DMS53 (cell line): Measurements from ENCODE around the gene KRT17.

Experiments
- DNase-seq: peaks from one replicate; lab custom pipeline; 2025; lab: John Stamatoyannopoulos, UW

The KRT17 gene

DNA sequence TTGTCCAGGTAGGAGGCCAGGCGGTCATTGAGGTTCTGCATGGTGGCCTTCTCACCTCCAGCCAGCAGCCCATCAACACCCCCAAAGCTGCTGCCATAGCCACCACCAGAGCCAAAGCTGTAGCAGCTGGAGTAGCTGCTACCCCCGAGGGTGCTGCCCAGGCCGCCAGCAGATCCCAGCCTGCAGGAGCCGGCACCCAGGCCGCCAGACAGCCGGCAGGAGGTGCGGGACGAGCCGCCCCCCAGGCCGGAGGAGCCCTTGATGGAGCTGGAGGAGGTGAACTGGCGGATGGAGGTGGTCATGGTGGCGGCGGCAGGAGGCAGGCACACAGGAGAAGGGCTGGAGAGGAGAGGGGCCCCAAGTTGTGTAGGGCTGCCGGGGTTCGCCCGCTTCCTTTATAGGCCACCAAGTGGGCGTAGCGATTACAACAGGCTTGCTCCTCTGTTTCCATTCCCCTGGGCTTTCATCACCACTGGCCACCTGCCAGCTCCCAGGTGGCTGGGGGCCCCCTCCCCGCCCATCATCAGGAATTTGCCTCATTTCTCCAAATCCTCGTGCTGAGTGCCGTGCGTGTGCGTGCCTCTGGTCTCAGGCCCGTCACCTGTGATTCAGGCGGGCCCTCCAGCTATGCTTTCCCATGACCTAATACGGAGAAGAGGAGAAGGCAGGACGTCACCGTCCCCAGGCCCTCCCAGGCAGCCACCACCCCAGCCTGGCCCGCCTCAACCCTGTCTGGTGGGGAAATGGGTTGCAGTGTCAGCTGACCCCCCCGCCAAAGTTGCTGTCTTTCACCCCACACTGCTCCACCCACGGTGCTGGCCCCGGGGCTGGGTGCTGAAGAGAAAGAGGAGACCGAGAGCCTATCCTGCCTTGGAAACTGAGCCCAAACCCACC, at the start of gene KRT17:
TSS of gene KRT17 (minus strand) at position 368 of the 894 bp plus-strand sequence. CDS start at position 302, 66 bp downstream.
- peak; percentile 62 for DNase-seq

DNA sequence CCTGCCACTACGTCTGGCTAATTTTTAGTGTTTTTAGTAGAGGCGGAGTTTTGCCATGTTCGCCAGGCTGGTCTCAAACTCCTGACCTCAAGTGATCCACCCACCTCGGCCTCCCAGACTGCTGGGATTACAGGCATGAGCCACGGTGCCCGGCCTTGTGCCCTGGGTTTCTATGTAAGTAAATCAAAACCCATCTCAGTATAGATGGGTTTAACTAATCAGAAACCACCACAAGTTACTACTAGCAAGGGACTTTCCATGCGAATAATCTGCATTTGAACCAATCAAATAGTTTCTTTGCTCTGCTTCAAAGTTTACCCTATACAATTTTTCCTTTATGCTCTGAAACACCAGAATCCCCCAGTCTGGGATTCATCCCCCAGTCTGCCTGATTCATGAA, 47.8 kb upstream of the KRT17 start:
- DNase-seq: no peak

DNA sequence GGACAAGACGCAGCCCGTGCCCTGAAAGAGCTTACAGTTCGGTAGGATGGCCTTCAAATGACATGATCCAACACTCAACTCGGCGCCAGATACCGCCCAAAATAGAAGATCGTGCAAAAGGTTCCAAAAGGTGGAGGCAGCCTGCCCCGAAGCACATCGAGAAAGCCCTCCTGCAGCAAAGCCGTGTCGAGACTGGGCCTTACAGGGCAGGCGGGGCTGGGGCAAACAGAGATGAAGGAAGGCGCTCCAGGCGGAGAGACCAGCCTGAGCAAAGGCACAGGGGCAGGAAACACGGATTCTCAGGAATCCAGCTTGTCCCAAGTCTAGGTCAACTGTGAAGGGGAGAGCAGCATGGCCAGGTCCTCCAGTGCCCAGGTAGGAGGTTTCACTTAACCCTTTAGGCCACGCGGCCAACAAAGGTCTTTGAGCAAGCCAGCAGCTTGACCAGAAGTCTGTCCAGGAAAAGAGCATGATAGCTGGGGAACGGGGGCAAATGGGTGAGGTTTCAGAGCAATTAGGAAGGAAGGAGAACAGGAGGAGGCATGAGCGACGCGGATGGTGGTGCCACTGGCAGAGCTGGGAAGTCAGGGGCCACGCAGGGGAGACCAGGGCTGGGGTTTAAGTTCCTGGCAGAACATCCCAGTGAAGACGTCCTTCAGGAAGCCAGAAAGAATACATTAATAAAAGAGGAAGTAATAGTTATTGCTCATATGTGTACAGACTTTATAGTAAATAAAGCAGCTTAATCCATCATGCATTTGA, 43.1 kb upstream of the KRT17 start:
- DNase-seq: peak; percentile 77

DNA sequence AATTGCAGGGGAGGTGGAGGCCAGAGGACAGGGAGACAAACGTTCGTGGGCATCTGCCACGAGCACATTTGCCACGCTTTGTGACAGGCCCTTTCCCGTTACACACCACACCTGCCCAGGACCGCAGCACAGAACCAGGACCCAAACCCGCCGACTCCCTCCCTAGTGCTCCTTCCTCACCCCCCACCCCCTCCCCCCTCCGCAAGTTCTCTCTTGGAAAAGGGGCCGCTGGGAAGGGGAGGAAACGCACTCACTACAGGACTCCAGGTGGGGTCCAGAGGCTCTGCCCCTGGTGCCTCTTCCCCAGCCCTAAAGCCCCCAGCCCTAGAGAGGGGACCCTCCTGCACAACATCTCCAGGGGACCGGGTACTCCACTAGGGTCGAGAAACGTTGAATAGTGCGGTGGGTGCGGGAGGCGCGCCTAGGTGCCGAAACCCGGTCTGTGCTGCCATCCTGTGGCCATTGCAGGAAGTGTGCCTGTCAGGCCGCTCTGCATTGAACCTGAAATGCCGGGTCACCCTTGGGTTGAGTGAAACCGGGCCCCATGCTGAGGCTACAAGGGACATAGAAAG, 42.4 kb upstream of the KRT17 start:
- peak; percentile 89 for DNase-seq

DNA sequence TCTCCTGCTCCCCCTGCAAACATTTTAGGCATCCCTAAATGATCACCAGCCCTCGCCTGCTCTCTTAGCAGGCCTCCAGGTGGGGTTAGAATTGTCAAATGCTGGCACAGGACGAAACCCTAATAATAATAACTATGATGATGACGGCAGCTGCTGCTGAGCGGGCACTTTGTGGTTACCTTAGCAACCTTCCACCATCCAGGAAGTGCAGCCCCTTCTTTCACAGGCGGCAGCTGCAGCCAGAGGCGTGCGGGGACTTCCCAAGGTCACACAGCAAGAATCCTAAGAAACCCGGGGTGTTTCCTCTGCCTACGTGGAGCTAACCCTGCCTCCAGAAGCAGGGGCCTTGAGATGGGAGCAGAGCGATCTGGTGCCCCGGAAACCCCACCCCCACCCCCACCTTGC, 41.9 kb upstream of the KRT17 start:
- peak; percentile 91 for DNase-seq

GRCh38 chr17:41665566-41666236, 41.3 kb upstream of the KRT17 start:
- DNase-seq: peak; percentile 95

- DNase-seq: no peak
Observed at GRCh38 chr17:41664587-41665565, 40.5 kb upstream of the KRT17 start.

- peak; percentile 23 for DNase-seq
Observed at GRCh38 chr17:41664172-41664457, 39.7 kb upstream of the KRT17 start.

GRCh38 chr17:41663451-41664171, 39.2 kb upstream of the KRT17 start:
- no peak for DNase-seq

GRCh38 chr17:41660221-41660711, 35.9 kb upstream of the KRT17 start:
- no peak for DNase-seq

GRCh38 chr17:41659427-41660212, 35.2 kb upstream of the KRT17 start:
- DNase-seq: no peak

DNA sequence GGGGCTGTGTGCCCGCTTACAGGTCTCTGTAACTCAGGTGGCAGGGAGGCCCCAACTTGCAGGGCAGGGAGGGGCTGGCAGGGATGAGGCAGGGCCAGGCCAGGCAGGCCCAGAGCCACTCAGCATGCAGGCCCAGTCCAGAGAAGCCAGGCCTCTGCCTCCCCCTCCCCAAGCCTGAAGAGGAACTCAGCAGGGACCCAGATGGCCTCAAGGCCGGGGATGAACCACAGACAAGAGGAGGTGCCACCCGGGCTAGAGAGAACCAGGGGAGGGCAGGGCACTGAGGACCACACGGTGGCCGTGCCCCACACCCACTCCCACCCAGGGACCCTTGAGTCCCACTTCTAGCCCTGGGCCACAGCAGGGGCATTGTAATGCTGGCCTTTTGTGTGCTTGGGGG, 34.5 kb upstream of the KRT17 start:
- no peak for DNase-seq

GRCh38 chr17:41657936-41658335, 33.6 kb upstream of the KRT17 start:
- DNase-seq: no peak

- DNase-seq: no peak
Observed at GRCh38 chr17:41657176-41657754, 32.9 kb upstream of the KRT17 start.

DNA sequence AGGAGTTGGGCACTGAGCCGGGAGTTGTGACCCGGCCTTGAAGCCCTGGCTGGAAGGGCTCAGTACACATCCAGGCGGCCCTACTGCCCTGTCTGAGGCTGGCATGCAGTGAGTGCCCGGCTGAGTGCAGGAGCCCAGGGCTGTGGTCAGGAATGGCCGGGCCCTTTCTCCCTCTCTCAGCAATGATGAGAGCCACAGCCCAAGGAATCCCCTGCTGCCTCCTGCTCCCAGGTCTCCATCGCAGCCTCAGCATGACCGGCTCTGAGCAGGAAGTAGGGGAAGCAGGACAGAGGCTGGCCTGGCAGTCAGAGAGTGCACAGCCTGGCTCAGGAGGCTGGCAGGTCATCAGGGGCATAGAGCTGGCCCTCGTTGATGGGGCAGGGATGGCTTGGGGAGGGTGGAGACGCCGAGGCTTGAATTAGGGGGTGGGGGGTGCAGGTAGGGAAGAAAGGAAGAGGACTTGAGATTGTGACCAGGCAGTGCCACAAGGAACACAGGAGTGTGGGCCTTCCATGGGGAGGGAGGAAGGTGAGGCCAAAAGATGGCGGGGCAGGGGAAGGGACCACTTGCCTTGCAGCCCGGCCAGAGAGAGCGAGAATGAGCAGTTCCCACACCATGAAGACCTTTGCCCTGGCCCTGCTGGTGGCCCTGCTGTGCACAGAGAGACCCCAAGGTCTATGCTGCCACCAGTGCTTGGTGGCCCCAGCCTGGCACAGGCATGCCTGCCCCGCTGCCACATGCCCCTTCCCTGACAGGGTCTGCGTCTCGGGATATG, 32.1 kb upstream of the KRT17 start:
- DNase-seq: no peak

GRCh38 chr17:41655611-41656111, 31.3 kb upstream of the KRT17 start:
- DNase-seq: no peak

DNA sequence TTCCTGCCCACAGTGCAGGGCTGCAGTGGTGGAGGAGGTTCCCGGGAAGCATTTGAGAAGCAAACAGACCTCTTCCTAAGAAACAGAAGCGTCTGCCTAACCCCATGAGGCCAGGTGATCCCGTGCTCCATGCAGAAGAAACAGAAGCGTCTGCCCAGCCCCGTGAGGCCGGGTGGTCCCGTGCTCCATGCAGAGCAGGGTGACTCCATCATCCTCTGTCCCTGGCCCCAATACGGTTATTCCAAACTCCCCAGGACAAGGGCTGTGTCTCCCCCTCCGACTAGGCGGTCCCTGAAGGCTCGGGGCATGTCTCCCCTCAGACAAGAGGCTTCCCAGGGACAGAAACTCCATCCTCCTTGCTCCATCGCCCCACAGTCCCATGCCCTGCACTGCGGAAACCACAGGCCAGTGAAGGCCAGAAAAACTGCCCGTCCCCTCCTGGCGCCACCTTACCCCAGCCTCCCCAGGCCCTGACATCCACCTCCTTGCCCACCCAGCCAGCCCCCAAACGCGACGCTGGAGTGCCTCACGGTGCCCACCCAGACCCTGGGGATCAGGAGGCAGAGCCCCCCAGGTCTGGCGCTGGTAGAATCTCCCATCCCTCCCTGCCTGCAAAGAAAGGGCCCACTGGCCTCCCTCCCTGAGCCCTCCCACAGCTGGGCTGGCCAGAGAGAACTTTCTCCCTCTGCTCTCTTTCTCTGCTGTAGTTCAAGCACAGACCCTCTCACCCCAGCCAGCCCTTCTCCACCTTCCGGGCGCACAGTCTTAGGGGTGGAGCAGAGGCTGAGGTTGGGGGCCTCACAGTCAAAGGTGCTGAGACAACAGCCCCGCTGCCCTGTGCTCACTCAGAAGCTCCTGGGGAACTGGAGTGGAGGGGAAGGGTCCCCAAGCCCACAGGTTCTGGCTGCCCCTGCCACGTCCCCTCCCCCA, 30.6 kb upstream of the KRT17 start:
- DNase-seq: no peak
